BE2C (cell line): ENCODE measurements around the gene AK4.

ENCODE experiments used
- DNase-seq: peaks from one replicate; pipeline ENCODE4 v3.0.0-alpha.2; 2020
- H3K27me3 ChIP-seq: fragments of 250-450 bp; sonication (Bioruptor Pico); 2 replicates; pipeline ENCODE4 v1.5.1; 2020; ENCODE audit warnings: mild to moderate bottlenecking
- H3K36me3 ChIP-seq: fragments of 250-450 bp; sonication (Bioruptor Pico); 2 replicates; pipeline ENCODE4 v1.5.1; 2020; ENCODE audit warnings: mild to moderate bottlenecking
- H3K4me1 ChIP-seq: fragments of 250-450 bp; sonication (Bioruptor Pico); 2 replicates; pipeline ENCODE4 v1.5.1; 2020
- H3K4me3 ChIP-seq: 2 replicates; pipeline ENCODE4 v1.5.1; 2011; ENCODE audit warnings: low read depth, low read length
- H3K9me3 ChIP-seq: fragments of 250-450 bp; sonication (Bioruptor Pico); 2 replicates; pipeline ENCODE4 v1.5.1; 2020
- CTCF ChIP-seq: IDR thresholded peaks from 2 replicates; pipeline ENCODE4 v1.5.1; 2012; ENCODE audit warnings: mild to moderate bottlenecking, low read depth, low read length

AK4 gene

DNA sequence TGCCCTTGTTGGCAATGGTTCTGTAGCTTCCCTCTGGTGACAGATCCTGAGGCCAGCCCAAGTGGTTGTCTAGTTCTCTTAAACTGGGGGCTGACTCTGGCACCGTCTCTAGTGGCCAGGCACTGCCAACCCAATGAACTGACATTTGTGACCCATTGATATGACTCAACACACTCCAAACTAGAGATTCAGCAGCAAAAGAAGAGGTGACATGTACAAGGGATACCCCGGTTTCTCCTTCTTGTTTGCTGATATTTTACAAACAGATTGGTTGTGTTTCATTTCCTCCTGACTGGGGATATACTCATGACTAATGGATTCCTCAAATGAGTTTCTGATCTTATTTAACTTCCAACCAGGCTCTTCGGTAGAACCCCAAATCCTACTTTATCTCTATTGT, 95.5 kb downstream of the AK4 start:
- TF ChIP-seq CTCF: no peak

GRCh38 chr1:65245295-65245694, 97.3 kb downstream of the AK4 start:
- H3K27me3 ChIP-seq: no peaks in the 10 kb centered on the region
- H3K4me1 ChIP-seq: no peaks in the 10 kb centered on the region
- DNase-seq: no peak
- H3K4me3 ChIP-seq: no peak overlapping the region
- H3K9me3 ChIP-seq: no peaks in the 10 kb centered on the region
- TF ChIP-seq CTCF: no peak
- no peaks in the 10 kb centered on the region for H3K36me3 ChIP-seq

More for the DNA sequence above, 95.5 kb downstream of the AK4 start:
- Histone ChIP-seq H3K27me3 (no peaks in the 10 kb centered on the region), H3K9me3 (no peaks in the 10 kb centered on the region), H3K4me3 (no peak overlapping the region), H3K4me1 (no peaks in the 10 kb centered on the region), H3K36me3 (no peaks in the 10 kb centered on the region)
- DNase-seq: no peak

DNA sequence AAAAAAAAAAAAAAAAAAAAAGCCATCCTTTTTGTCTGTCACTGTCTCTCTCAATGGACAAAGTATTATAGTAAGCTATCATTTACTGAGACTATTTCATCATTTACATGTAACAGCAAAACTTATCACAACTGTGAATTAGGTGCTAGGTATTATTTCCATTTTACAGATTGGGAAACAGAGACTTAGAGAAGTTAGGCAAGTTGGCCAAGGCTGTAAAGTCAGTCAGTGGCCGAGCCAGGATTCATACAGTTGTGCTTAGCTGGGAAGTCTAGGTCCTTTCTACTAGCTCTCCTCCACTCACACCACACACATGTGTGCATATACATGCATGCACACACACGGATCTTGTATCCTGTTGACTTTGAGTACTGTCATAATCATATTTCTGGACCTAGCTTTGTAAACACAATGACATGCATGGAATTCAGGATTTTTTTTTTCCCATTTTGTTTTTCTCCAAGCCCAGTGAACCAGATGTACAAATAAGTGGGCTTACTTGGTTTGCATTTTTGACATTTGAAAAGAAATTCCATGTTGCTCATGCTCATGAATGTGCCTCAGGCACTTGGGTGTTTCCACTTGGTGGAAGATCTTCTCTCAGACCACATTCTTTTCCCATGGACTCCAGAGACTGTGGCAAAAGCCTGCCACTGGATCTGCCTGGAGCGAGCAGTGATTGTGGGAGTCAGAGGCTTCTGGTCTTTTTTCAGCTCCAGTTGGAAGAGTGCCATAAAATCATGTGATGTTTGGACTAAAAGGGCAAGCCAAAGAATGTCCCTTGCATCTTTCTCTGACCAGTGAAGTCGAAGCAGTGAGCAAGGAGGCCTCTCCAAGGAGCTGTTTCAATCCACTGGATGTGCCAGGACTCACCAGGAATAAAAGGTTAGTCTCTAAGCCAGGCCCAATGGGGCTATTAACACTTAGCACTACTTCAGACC, 99.7 kb downstream of the AK4 start:
- TF ChIP-seq CTCF: no peak
- H3K4me3 ChIP-seq: no peak overlapping the region
- no peaks in the 10 kb centered on the region for H3K27me3 ChIP-seq

GRCh38 chr1:65250826-65251225, 102.8 kb downstream of the AK4 start:
- H3K9me3 ChIP-seq: no peaks in the 10 kb centered on the region

More for the DNA sequence above, 99.7 kb downstream of the AK4 start:
- Histone ChIP-seq H3K36me3 (no peaks in the 10 kb centered on the region), H3K9me3 (no peaks in the 10 kb centered on the region), H3K4me1 (no peaks in the 10 kb centered on the region)
- DNase-seq: no peak

DNA sequence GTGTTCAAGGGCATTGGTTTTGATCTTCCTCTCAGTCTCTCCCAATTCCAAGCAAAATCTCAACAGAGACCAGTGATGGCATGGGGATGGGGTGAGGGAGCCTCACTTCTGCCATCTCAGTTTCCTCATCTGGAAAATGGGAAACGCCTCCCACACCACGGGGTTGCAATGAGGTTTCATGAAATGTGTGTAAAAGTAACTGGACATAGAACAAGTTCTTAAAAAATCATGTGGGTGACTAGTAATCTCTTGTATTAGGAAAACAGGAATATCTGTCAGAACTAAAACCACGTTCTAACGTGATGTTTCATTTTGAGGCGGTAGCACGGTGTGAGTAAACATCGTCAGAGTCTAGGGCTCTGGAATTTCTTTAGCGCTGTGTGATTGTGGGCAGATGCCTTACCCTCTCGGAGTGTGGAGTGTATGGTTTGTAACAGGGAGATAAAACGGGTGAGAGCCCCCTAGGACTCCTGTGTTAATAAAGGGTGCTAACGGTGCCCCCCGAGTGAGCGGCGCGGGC, 105.9 kb downstream of the AK4 start:
- no peak for TF ChIP-seq CTCF
- no peak for DNase-seq

More at GRCh38 chr1:65250826-65251225, 102.8 kb downstream of the AK4 start:
- H3K4me1 ChIP-seq: no peaks in the 10 kb centered on the region
- H3K36me3 ChIP-seq: no peaks in the 10 kb centered on the region; the same call in 1 of the 2 replicates
- no peak for TF ChIP-seq CTCF
- DNase-seq: no peak
- H3K27me3 ChIP-seq: no peaks in the 10 kb centered on the region
- H3K4me3 ChIP-seq: no peak overlapping the region

More for the DNA sequence above, 105.9 kb downstream of the AK4 start:
- Histone ChIP-seq H3K4me1 (no peaks in the 10 kb centered on the region), H3K36me3 (no peaks in the 10 kb centered on the region; the same call in 1 of the 2 replicates), H3K4me3 (peak overlapping the region; percentile 68), H3K27me3 (no peaks in the 10 kb centered on the region), H3K9me3 (no peaks in the 10 kb centered on the region)
